HG03571 (cell line): ENCODE data around the gene PKMYT1.

ENCODE experiments used
- ATAC-seq: cut with Tn5 transposase; IDR thresholded peaks from one replicate; pipeline ENCODE4 v1.9.1; 2021; ENCODE audit not compliant: unreplicated experiment

The PKMYT1 gene

GRCh38 chr16:2974319-2975056 lies 5.8 kb downstream of the PKMYT1 start:
- ATAC-seq = no peak

- no peak for ATAC-seq
Observed at GRCh38 chr16:2973605-2974318, 6.5 kb downstream of the PKMYT1 start.

- no peak for ATAC-seq
Observed at GRCh38 chr16:2973093-2973492, 7.2 kb downstream of the PKMYT1 start.

GRCh38 chr16:2971985-2972784 lies 8.1 kb downstream of the PKMYT1 start:
- ATAC-seq = no peak

- ATAC-seq = no peak
Observed at GRCh38 chr16:2971134-2971984, 8.9 kb downstream of the PKMYT1 start.

- no peak for ATAC-seq
Observed at GRCh38 chr16:2970563-2970962, 9.7 kb downstream of the PKMYT1 start.

GRCh38 chr16:2969545-2970521 lies 10.4 kb downstream of the PKMYT1 start:
- ATAC-seq = peak; percentile 32

GRCh38 chr16:2968738-2969544 lies 11.3 kb downstream of the PKMYT1 start, which contains the start of gene PAQR4:
TSS of gene PAQR4 (plus strand) at chr16:2969348. CDS start at chr16:2969675, 327 bp downstream.
- ATAC-seq = peak; percentile 65

GRCh38 chr16:2968368-2968737 lies 11.9 kb downstream of the PKMYT1 start:
- no peak for ATAC-seq

GRCh38 chr16:2967721-2968161 lies 12.5 kb downstream of the PKMYT1 start:
- ATAC-seq = no peak

GRCh38 chr16:2967211-2967631 lies 13.0 kb downstream of the PKMYT1 start:
- no peak for ATAC-seq

GRCh38 chr16:2966808-2967191 lies 13.4 kb downstream of the PKMYT1 start:
- ATAC-seq = no peak

- ATAC-seq = no peak
Observed at GRCh38 chr16:2966043-2966807, 14.0 kb downstream of the PKMYT1 start.

GRCh38 chr16:2964475-2965336 lies 15.5 kb downstream of the PKMYT1 start:
- ATAC-seq = no peak

- no peak for ATAC-seq
Observed at GRCh38 chr16:2963723-2964474, 16.3 kb downstream of the PKMYT1 start, which contains the start of gene KREMEN2. TSS of gene KREMEN2 (plus strand) at chr16:2964275. CDS start at chr16:2964521, 246 bp downstream.

GRCh38 chr16:2963074-2963722 lies 17.0 kb downstream of the PKMYT1 start:
- ATAC-seq = no peak
